ENCODE results near the gene RAB11FIP2.

The RAB11FIP2 gene

GRCh38 chr10:118035354-118036005 is 11.3 kb downstream of the RAB11FIP2 start:
- H3K4me3 ChIP-seq (ENCODE audit: insufficient read depth, low read depth, low read length), result no peak overlapping the region
- 95 to 96% methylated on average over 6 to 7 of the region's 7 CpGs for WGBS, 2 experiments
- no peaks in the 10 kb centered on the region for H3K9me3 ChIP-seq (ENCODE audit: control insufficient read depth, low read length)
- H3K27me3 ChIP-seq (ENCODE audit: control insufficient read depth, insufficient read depth, low read length, poor library complexity, severe bottlenecking), result no peaks in the 10 kb centered on the region
- no peaks in the 10 kb centered on the region for H3K36me3 ChIP-seq (ENCODE audit: control insufficient read depth, insufficient read depth, low read length)
- no peaks in the 10 kb centered on the region for H3K4me1 ChIP-seq (ENCODE audit: control insufficient read depth, insufficient read depth, low read length)
- no peak overlapping the region for H3K27ac ChIP-seq (ENCODE audit: insufficient read depth, low read depth, low read length, poor library complexity, severe bottlenecking)

GRCh38 chr10:118034791-118035261 is 11.9 kb downstream of the RAB11FIP2 start:
- Histone ChIP-seq H3K27me3 (ENCODE audit: control insufficient read depth, insufficient read depth, low read length, poor library complexity, severe bottlenecking) (no peaks in the 10 kb centered on the region), H3K4me1 (ENCODE audit: control insufficient read depth, insufficient read depth, low read length) (no peaks in the 10 kb centered on the region), H3K4me3 (ENCODE audit: insufficient read depth, low read depth, low read length) (no peak overlapping the region), H3K27ac (ENCODE audit: insufficient read depth, low read depth, low read length, poor library complexity, severe bottlenecking) (no peak overlapping the region), H3K36me3 (ENCODE audit: control insufficient read depth, insufficient read depth, low read length) (no peaks in the 10 kb centered on the region), H3K9me3 (ENCODE audit: control insufficient read depth, low read length) (no peaks in the 10 kb centered on the region)
- 94 to 99% methylated on average over 4 of the region's 4 CpGs for WGBS, 2 experiments

- 79 to 80% methylated on average over 7 of the region's 7 CpGs for WGBS, 2 experiments
- Histone ChIP-seq H3K9me3 (ENCODE audit: control insufficient read depth, low read length) (no peaks in the 10 kb centered on the region), H3K27me3 (ENCODE audit: control insufficient read depth, insufficient read depth, low read length, poor library complexity, severe bottlenecking) (no peaks in the 10 kb centered on the region), H3K36me3 (ENCODE audit: control insufficient read depth, insufficient read depth, low read length) (no peaks in the 10 kb centered on the region), H3K27ac (ENCODE audit: insufficient read depth, low read depth, low read length, poor library complexity, severe bottlenecking) (no peak overlapping the region), H3K4me3 (ENCODE audit: insufficient read depth, low read depth, low read length) (no peak overlapping the region), H3K4me1 (ENCODE audit: control insufficient read depth, insufficient read depth, low read length) (no peaks in the 10 kb centered on the region)
These were observed 12.8 kb downstream of the RAB11FIP2 start for GRCh38 chr10:118033905-118034304.

GRCh38 chr10:118032564-118032963 is 14.2 kb downstream of the RAB11FIP2 start:
- Histone ChIP-seq H3K27ac (ENCODE audit: insufficient read depth, low read depth, low read length, poor library complexity, severe bottlenecking) (no peak overlapping the region), H3K9me3 (ENCODE audit: control insufficient read depth, low read length) (no peaks in the 10 kb centered on the region), H3K4me1 (ENCODE audit: control insufficient read depth, insufficient read depth, low read length) (no peaks in the 10 kb centered on the region), H3K27me3 (ENCODE audit: control insufficient read depth, insufficient read depth, low read length, poor library complexity, severe bottlenecking) (no peaks in the 10 kb centered on the region), H3K4me3 (ENCODE audit: insufficient read depth, low read depth, low read length) (no peak overlapping the region), H3K36me3 (ENCODE audit: control insufficient read depth, insufficient read depth, low read length) (no peaks in the 10 kb centered on the region)
- 94 to 96% methylated on average over 4 of the region's 4 CpGs for WGBS, 2 experiments

- Histone ChIP-seq H3K36me3 (ENCODE audit: control insufficient read depth, insufficient read depth, low read length) (no peaks in the 10 kb centered on the region), H3K4me3 (ENCODE audit: insufficient read depth, low read depth, low read length) (no peak overlapping the region), H3K9me3 (ENCODE audit: control insufficient read depth, low read length) (no peaks in the 10 kb centered on the region), H3K27me3 (ENCODE audit: control insufficient read depth, insufficient read depth, low read length, poor library complexity, severe bottlenecking) (no peaks in the 10 kb centered on the region), H3K27ac (ENCODE audit: insufficient read depth, low read depth, low read length, poor library complexity, severe bottlenecking) (no peak overlapping the region), H3K4me1 (ENCODE audit: control insufficient read depth, insufficient read depth, low read length) (no peaks in the 10 kb centered on the region)
- 94 to 100% methylated on average over 1 to 2 of the region's 2 CpGs for WGBS, 2 experiments
These were observed 15.2 kb downstream of the RAB11FIP2 start for GRCh38 chr10:118031351-118032075.

- no peaks in the 10 kb centered on the region for H3K27me3 ChIP-seq (ENCODE audit: control insufficient read depth, insufficient read depth, low read length, poor library complexity, severe bottlenecking)
- no peaks in the 10 kb centered on the region for H3K36me3 ChIP-seq (ENCODE audit: control insufficient read depth, insufficient read depth, low read length)
- no peaks in the 10 kb centered on the region for H3K9me3 ChIP-seq (ENCODE audit: control insufficient read depth, low read length)
- H3K4me3 ChIP-seq (ENCODE audit: insufficient read depth, low read depth, low read length), result no peak overlapping the region
- no peak overlapping the region for H3K27ac ChIP-seq (ENCODE audit: insufficient read depth, low read depth, low read length, poor library complexity, severe bottlenecking)
- H3K4me1 ChIP-seq (ENCODE audit: control insufficient read depth, insufficient read depth, low read length), result no peaks in the 10 kb centered on the region
These were observed 18.1 kb downstream of the RAB11FIP2 start for GRCh38 chr10:118028619-118029018.

- no peak overlapping the region for H3K27ac ChIP-seq (ENCODE audit: insufficient read depth, low read depth, low read length, poor library complexity, severe bottlenecking)
- 85 to 88% methylated on average over 2 of the region's 2 CpGs for WGBS, 2 experiments
- no peaks in the 10 kb centered on the region for H3K36me3 ChIP-seq (ENCODE audit: control insufficient read depth, insufficient read depth, low read length)
- no peaks in the 10 kb centered on the region for H3K27me3 ChIP-seq (ENCODE audit: control insufficient read depth, insufficient read depth, low read length, poor library complexity, severe bottlenecking)
- H3K4me1 ChIP-seq (ENCODE audit: control insufficient read depth, insufficient read depth, low read length), result no peaks in the 10 kb centered on the region
- H3K9me3 ChIP-seq (ENCODE audit: control insufficient read depth, low read length), result no peaks in the 10 kb centered on the region
- no peak overlapping the region for H3K4me3 ChIP-seq (ENCODE audit: insufficient read depth, low read depth, low read length)
These were observed 19.3 kb downstream of the RAB11FIP2 start for GRCh38 chr10:118027397-118027796.

- H3K36me3 ChIP-seq (ENCODE audit: control insufficient read depth, insufficient read depth, low read length), result no peaks in the 10 kb centered on the region
- H3K4me3 ChIP-seq (ENCODE audit: insufficient read depth, low read depth, low read length), result no peak overlapping the region
- WGBS, 2 experiments, result 95% methylated on average over 4 of the region's 4 CpGs; no CpG with 5 or more reads in 1 of the 2 experiments
- no peak overlapping the region for H3K27ac ChIP-seq (ENCODE audit: insufficient read depth, low read depth, low read length, poor library complexity, severe bottlenecking)
- no peaks in the 10 kb centered on the region for H3K27me3 ChIP-seq (ENCODE audit: control insufficient read depth, insufficient read depth, low read length, poor library complexity, severe bottlenecking)
- H3K4me1 ChIP-seq (ENCODE audit: control insufficient read depth, insufficient read depth, low read length), result no peaks in the 10 kb centered on the region
- no peaks in the 10 kb centered on the region for H3K9me3 ChIP-seq (ENCODE audit: control insufficient read depth, low read length)
These were observed 19.8 kb downstream of the RAB11FIP2 start for GRCh38 chr10:118026936-118027335.

GRCh38 chr10:118020365-118020764 is 26.4 kb downstream of the RAB11FIP2 start:
- H3K4me1 ChIP-seq (ENCODE audit: control insufficient read depth, insufficient read depth, low read length), result peaks cover 17% of the 10 kb centered on the region
- H3K9me3 ChIP-seq (ENCODE audit: control insufficient read depth, low read length), result no peaks in the 10 kb centered on the region
- no peak overlapping the region for H3K4me3 ChIP-seq (ENCODE audit: insufficient read depth, low read depth, low read length)
- no peak overlapping the region for H3K27ac ChIP-seq (ENCODE audit: insufficient read depth, low read depth, low read length, poor library complexity, severe bottlenecking)
- no peaks in the 10 kb centered on the region for H3K36me3 ChIP-seq (ENCODE audit: control insufficient read depth, insufficient read depth, low read length)
- H3K27me3 ChIP-seq (ENCODE audit: control insufficient read depth, insufficient read depth, low read length, poor library complexity, severe bottlenecking), result no peaks in the 10 kb centered on the region
- 3 to 9% methylated on average over 2 of the region's 3 CpGs for WGBS, 2 experiments

- 25% methylated on average over 5 of the region's 5 CpGs for WGBS, 2 experiments
- Histone ChIP-seq H3K9me3 (ENCODE audit: control insufficient read depth, low read length) (no peaks in the 10 kb centered on the region), H3K27ac (ENCODE audit: insufficient read depth, low read depth, low read length, poor library complexity, severe bottlenecking) (no peak overlapping the region), H3K4me1 (ENCODE audit: control insufficient read depth, insufficient read depth, low read length) (peaks cover 36% of the 10 kb centered on the region), H3K27me3 (ENCODE audit: control insufficient read depth, insufficient read depth, low read length, poor library complexity, severe bottlenecking) (no peaks in the 10 kb centered on the region), H3K4me3 (ENCODE audit: insufficient read depth, low read depth, low read length) (no peak overlapping the region), H3K36me3 (ENCODE audit: control insufficient read depth, insufficient read depth, low read length) (no peaks in the 10 kb centered on the region)
These were observed 28.9 kb downstream of the RAB11FIP2 start for GRCh38 chr10:118017850-118018249.

Data from ectodermal cell (in vitro differentiated cells).